COR-L47 (cell line): ENCODE measurements around the gene TPSG1.
"Not testable (repeated sequence)": the region's sequence is repeated elsewhere in the genome, so short reads cannot be mapped to it uniquely, and the experiment has no call there.

Experiments
- DNase-seq: peaks from one replicate; lab custom pipeline; 2025; lab: John Stamatoyannopoulos, UW

The TPSG1 gene

DNA sequence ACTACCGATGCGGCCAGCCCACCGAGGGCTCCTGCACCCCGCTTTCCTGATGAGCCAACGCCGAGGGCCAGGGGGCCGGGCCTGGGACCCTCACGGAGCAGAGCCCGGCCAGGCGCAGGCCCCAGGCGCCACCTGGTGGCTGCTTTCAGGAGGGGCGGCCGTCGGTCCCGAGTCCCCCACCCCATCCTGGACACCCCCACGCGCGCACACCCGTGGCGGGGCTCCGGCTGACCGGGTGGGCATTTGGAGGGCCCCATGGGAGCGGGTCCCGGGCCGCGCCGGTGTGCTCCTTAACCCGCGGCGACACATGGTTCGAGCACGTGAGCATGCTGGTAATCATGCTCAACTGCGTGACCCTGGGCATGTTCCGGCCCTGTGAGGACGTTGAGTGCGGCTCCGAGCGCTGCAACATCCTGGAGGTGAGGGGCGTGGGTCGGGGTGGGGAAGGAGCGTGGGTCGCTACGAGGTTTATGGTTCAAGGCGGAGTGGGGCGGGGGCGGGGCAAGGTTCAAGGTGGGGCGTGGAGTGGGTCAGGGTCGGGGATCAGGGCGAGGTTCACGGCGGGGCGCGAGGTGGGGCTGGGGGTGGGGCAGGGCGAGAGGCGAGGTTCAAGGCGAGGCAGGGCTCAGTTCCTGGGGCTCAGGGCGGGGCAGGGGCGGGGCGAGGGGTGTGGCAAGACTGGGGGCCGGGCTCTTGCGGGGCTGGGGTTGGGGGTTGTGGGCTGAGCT is 30.2 kb downstream of the TPSG1 start:
- DNase-seq = no peak

DNA sequence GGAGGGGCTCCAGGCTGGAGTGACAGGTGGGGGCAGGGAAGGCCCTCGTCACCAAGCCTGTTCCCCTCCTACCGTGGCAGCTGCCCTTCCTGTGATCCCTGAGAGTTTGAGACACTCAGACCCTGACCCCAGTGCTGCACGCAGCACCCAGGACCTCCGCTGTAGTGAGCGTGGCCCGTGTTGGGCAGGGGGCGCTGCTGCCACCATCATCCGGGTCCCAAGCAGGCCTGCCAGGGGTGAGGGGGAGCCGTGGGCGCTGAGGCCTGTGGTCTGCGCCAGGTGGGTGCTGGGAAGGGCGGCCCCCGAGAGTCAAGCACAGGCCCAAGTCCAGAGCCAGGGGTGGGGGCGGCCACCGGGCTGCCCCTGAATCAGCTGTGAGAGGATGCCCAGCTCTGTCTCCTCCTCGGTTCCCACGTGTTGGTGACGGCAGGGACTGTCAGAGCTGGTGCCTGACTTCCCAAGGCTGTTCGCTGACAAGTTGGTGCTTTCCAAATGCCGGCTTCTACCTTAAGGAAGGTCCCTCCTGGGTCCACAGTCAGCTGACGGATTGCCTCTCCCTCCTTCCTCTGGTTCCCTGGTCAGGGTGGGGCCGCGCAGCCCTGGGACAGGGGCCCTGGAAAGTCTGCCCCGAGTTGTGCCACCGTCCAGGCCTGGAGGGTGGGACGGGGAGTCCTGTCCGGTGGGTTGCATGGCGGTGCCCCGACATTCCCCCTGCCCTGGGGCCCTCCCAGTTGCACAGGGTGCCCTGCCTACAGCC is 31.1 kb downstream of the TPSG1 start:
- DNase-seq = no peak

DNA sequence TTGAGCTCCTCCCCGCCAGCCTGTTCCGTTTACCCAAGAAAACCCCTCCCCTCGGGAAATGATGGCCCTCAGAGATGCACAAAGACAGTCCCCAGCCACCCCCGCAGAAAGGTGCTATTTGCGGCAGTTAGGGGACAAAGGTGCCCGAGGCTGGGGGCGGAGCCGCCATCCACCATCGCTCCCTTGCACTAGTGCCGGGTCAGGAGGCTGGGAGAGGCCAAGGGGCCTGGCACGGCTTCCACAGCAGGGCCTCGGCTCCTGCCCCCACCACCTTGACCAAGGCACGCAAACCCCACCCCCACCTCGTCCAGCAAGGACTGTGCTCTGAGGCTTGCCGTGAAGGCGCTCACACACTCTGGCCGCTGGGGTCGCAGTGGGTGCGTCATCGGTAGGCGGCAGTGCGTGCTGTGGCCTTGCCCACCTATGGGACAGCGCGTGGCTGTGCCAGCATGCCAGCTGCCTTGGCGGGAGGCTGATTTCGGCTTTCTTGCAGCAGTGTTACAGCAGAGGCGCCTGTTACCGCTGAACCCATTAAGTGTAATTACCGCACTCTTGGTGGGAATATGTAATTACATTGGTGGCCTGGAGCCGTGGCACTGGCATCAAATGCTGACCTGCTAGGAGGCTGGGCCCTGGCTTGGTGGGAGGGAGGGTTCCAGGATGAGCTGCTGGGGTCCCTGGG is 31.8 kb downstream of the TPSG1 start:
- peak; percentile 97 for DNase-seq

DNA sequence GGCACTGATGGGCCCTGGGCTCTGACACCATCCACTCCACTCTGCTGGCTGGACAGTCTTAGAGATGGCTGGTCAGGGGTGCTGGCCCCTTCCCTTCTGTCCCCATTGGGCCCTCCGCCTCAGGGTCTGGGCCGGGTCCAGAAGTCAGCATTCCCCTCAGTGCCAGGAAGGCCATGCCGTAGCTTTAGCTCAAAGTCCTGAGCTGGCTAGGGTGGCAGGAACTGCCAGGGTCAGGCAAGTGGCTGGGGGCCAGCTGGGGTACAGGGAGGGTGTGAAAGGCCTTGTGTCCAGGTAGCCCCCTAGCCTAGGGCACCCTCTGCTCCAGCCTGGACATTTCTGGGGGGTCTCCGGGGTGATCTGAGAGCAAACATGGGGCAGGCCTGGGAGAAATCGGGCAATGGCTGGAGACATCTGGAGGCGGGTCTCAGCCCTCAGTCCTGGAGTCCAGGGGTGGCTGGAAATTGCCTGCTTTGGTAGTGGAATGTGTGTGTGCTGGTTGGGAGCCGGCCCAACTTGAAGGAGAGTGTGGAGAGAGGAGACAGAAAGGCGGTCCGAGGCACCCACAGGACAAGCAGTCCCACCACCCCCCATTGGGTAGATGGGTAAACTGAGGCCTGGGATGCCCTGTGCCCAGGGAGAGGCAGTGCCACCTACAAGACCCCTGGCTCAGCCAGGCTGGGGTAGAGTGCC is 32.5 kb downstream of the TPSG1 start:
- DNase-seq = no peak

DNA sequence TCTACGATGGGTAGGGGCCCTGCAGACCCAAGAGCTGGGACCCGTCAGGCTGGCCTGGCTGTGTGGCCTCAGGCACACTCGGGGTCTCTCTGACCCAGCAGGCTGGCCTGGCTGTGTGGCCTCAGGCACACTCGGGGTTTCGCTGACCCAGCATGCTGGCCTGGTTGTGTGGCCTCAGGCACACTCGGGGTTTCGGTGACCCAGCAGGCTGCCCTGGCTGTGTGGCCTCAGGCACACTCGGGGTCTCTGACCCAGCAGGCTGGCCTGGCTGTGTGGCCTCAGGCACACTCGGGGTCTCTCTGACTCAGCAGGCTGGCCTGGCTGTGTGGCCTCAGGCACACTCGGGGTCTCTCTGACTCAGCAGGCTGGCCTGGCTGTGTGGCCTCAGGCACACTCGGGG is 34.3 kb downstream of the TPSG1 start:
- not testable (repeated sequence) for DNase-seq

DNA sequence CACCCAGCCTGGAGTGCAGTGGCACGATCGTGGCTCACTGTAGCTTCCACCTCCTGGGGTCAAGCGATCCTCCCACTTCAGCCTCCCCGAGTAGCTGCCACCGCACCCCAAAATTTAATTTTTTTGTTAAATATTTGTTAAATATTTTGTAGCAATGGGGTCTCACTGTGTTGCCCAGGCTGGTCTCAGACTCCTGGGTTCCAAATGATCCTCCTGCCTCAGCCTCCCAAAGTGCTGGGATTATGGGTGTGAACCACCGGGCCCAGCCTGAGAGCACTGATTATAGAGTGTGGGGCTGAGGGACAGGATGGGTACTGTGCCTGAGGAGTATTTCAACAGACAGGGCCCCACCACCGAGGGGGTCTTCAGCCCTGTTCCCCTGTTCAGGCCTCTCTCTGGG is 35.6 kb downstream of the TPSG1 start:
- DNase-seq = no peak

DNA sequence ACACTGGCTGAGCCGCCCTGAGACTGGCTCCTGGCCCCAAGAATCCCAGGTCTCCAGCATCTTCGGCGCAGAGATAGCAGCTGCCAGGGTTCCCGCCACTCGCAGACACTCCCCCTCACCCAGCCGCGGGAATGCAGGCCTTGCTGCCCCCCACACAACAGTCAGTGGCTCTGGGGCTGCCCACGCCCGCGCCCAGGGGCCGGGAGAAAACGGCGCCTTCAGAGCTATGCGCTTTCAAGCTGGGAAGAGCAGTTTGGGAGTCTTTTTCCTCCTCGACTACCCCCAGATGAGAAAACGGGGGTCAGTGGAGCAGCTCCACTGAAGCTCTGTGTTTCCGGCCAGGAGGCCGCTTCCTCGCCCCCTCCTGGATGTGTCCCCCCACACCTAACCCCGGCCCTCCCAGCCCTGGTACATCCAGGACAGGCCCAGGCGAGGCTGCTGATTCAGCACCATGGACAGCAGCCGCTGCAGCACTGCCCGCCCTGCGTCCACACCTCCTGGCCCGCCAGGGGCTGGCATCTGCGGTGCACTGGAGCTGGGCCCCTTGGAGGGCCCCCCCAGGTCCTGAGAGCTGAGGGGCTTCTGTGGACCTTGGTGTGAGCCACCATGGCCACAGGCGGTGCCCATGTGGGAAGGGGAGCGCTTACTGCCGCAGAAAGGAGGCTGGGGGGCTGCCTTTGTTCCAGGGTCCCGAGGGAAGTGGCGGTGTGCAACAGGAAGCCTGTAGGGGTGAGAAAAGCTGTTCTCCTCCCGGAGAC is 36.5 kb downstream of the TPSG1 start:
- DNase-seq = no peak

DNA sequence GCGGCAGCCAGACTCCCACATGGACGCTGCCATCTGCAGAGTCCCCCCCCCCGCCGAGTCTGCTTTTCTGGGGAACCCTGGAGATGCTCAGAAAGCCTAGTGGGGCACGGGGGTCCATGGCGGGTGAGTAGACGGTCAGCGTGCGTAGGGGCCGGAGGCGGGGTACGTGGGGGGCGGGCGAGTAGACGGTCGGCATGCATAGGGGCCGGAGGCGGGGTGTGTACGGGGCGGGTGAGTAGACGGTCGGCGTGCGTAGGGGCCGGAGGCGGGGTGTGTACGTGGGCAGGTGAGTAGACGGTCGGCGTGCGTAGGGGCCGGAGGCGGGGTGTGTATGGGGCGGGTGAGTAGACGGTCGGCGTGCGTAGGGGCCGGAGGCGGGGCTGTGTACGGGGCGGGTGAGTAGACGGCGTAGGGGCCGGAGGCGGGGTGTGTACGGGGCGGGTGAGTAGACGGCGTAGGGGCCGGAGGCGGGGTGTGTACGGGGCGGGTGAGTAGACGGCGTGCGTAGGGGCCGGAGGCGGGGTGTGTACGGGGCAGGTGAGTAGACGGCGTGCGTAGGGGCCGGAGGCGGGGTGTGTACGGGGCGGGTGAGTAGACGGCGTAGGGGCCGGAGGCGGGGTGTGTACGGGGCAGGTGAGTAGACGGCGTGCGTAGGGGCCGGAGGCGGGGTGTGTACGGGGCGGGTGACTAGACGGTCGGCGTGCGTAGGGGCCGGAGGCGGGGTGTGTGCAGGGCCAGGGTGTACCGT is 39.4 kb downstream of the TPSG1 start:
- not testable (repeated sequence) for DNase-seq

DNA sequence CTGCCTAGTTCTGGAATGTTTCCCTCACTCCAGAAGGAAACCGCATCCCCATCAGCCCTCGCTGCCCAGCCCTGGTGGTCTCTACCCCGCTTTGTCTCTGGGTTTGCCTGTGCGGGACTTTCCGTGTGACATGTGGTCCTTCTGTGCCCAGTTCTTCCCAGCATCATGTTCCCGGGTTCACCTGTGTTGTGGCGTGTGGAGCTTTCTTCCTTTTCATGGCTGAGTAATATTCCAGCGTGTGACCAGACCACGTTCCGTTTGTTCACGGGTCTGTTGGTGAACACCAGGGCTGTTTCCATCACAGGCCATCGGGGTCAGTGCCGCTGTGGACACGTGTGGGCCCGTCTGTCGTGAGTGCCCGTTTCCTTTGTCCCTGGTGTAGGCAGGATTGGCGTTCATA is 40.1 kb downstream of the TPSG1 start:
- no peak for DNase-seq

DNA sequence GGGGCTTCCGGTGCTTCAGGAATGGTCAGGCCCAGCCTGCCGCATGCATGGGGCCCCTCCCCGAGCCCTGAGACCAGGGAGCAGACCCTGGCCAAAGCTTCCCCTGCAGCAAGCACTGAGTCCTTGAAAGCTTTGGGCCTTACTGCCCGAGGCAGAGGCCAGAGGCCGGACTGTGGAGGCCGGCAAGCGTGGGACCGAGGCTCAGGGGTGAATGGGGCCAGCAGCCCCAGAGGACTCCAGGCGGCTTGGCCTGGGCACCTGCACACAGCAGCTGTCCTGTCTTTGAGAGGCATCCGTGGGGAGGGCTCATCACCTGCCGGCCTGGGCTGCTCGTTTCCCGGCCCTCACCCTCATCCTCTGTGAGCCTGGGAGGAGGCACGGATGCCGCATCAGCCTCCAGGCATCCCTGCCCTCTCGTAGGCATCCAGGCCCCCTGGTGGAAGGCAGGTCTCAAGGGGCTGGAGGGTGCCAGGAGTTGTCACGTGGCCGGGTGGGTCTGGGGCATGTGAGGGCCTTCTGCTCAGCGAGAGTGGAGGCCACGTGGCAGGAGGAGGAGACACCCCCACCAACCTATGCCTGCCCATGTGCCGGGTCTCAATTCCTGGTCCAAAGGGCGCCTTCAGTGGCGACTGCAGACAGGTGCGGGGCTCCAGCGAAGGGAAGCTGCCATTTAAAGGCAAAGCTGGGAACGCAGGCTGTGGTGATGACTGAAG is 40.8 kb downstream of the TPSG1 start:
- no peak for DNase-seq

DNA sequence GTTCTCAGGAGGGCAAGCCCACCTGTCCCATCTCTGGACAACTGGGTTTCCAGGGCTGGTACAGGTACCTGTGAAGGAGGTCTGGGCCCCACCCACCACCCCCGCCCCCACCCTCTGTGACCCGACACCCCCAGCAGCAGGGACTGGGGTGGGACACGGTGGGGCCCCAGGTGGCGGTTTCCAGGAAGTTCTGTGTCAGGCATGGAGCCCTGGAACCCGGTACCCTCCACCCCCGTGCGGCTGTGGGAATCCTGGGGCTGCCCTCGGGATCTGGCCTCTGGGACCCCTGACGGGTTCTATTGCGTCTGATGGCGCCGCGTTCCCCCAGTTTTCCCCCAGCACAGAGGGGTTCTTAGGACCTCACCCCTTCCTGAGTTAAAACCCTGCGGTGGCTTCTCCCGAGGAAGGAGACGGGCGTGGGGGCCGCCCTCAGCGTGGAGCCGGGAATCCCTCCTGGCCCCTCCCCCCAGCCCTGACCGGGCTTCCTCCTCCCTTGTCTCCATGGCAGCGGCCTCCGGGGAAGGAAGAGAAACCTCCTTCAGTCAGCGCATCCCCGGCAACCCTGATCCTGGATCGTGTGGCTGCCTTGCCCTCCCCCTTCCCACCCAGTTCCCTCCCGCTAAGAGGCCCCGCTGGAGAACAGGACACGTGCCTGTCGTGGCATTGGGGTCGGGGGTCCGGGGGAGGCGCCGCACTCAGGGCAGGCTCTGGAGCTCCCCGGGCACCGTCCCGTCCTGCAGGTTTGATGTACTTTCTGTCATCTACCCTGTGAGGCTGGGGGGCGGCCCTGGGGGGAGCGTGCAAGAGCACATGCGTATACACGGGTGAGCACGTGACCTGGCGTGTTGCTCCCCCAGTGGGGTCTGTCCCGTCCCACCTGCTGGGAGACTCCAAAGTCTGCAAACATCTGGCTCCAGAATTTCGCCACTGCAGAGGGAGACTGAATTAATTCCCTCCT is 41.8 kb downstream of the TPSG1 start:
- DNase-seq = peak; percentile 93

DNA sequence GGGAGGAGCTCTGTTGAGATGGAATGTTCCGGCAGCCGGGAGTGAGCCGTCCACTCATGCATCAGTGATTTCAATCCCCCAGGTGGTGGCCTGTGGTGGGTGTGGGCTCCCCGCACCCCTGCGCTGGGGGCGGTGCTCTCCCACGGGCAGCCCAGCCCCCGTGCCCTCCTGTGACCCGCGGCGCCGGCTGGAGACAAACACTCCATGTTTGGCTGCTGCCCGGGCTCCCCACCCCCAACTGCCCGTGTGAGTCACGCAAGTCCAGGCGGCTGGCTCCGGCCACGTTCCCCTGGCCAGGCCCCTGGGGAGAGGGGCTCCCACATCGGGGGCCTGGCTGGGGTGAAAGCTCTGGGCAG is 42.8 kb downstream of the TPSG1 start:
- DNase-seq = peak; percentile 79

DNA sequence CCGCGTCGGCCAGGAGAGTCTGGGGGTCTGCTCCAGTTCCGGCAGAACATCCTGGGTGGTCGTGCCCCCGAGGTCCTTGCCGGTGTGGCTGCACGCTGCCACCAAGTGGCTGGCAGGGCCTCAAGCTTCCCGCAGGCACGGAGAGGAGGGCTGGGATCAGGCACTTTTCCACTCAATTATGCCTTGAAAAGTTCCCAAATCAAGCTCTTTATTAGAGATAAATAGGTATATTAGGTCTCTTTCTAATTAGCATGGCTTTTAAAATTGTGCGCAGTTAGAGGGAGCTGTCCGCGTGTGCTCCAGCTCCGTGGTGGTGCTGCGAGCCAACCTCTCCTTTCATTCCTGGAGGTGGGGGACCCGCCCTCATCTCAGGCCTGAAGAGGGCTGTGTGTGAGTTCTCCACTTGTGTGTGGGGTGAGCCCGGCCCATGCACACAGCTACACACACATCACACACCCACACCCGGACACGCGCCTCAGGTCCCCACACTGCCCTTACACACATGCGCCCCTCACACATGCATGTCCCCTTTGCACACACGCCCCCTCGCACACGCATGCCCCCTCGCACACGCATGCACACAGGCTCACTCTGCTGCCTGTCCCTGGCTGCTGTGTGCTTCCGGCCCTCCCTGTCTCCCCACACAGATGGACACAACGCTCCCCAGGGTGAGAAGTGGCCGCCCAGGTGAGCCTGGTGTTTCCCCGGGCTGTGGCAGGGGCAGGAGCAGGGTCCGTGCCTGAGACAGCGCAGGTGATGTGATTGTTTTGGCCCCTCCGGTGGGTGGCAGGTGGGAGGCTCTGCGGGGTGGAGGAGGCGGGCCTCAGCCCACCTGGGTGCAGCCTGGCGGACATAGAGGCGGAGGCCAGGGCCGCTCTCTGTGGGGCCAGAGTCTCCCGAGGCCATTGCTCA is 43.4 kb downstream of the TPSG1 start:
- DNase-seq = no peak

DNA sequence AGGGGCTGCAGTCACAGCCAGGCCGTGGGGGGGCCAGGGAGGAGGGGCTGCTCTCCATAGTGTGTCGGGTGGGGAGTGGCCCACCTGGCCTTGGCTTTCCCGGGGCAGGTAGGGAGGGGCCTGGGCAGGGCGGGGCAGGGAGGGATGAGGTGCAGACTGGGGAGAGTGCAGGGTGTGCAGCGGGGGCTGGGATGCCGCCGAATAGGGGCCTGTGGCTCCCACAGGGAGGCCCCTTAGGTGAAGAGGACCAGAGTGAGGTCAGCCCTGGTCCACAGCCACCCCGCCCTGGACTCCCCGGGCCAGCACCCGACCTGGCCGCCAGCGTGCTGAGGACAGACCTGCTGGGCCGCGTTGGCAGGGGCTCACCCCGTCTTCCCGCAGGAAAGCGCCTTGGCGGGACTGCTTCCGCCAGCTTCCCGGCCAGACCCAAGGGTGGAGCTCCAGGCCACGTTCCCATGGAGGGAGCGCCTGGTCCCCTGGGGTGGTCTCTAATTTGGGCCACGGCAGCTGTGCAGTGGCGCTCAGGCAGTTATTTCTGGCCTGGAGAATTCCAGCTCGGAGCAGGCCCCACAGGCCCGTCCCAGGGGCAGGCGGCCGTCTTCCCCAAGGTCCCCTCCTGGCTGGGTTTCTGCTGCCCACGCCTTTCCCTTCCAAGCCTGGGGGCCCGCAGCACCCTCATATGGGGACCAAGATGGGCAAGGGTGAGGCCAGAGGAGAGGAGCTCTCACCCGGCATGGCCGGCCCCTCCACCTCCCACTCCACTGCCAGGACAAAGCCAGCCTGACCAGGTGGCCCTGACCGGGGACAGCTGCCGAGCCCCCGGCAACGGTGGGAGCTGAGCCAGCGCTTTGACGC is 44.3 kb downstream of the TPSG1 start:
- no peak for DNase-seq

DNA sequence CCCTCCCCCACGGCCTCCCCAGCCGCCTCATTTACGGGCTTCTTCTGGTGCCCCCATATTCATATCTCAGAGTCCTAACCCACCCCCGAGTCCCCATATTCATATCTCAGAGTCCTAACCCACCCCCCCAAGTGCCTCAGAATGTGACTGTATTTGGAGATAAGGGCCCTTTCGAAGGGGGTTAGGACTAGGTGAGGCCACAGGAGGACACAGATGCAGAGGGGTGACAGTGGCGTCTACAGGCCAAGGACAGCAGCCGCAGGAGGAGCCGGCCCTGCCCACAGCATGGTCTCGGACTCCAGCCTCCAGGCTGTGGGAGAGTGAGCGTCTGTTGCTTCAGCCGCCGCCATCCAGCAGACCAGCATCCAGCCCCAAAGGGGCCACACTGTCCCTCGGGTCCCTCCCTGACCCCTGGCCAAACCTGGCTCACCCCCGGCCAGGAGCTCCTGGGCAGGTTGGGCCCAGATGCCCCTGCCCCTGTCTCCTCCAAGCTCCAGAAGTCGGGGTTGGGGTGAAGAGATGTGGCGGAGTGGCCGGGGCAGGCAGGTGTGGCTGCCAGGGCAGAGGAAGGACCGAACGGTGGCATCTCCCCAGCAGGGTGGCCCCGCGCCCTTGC is 46.7 kb downstream of the TPSG1 start:
- DNase-seq = no peak

DNA sequence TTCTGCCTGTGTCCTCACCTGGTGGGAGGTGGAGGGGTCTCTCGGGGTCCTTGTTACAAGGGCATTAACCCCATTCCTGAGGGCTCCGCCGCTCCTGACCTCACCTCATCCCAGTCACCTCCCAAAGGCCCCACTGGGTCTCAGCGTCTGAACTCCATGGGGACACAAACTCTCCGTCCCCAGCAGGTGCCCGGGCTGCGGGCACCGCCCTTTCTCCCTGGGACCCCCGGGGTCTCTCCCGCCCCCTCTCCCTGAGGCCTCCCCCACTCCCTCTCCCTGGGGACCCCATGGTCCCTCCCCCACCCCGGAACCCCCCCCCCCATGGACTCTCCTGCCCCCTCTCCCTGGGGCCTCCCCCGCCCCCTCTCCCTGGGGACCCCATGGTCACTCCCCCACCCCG is 47.3 kb downstream of the TPSG1 start:
- no peak for DNase-seq

DNA sequence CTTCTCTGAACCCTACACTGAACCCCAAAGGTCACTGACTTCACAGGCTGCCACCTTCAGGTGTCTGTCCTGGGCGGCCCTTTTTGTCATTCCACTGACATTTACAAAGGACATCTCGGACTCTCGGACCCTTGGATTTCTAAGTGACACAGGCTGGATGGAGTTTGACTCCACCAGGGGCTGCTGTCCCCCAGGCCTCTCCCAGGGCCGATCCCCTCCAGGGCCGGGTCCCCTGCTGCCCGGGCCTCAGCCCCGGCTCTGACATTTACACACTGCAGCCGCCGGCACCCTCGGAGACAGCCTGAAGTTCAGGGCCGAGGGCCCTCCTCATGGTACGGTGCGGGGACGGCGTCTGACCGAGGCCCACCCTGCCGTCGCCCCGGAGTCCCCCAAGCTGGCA is 48.0 kb downstream of the TPSG1 start:
- DNase-seq = no peak
